ENCODE data around the gene PIGK. TPM values are rescaled to one million over a fixed set of nuclear protein-coding genes. Genes with fewer than 3 reads are reported as not detected.

PIGK gene
- total RNA-seq, 1 experiment from 2014 or later = 23.3 TPM

DNA sequence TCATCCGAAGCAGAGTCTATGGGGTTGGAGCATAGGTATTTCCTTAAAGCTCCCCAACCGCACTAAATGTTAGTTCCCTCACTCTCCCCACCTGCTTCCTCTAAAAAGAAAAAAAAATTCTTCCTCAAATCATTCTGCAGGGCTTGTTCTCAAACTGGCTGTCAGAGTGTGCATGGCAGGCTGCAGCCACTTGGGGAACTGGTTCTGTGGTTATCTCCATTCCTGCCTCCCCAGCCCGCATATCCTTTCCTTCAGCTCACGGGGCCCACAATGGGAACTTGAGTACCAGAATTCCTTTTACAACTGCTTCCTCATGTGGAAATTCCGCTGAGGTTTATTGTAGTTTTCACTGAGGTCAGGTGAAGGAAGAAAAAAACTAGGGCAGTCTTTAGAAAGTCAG is 159.2 kb downstream of the PIGK start:
- CTCF ChIA-PET = no interaction called here
- intact Hi-C loops (cut with micrococcal nuclease) = no loop called here
- TF ChIP-seq CEBPB (IDR thresholded peaks at IDR 0.05; ENCODE audit: low read depth) (no peak), RAD21 (IDR thresholded peaks at IDR 0.05; ENCODE audit: low read depth) (no peak), EZH2 (IDR thresholded peaks at IDR 0.05) (no peak), CBX3 (IDR thresholded peaks at IDR 0.05; ENCODE audit: low read depth) (no peak)
- TF ChIP-seq, protein P1, sequence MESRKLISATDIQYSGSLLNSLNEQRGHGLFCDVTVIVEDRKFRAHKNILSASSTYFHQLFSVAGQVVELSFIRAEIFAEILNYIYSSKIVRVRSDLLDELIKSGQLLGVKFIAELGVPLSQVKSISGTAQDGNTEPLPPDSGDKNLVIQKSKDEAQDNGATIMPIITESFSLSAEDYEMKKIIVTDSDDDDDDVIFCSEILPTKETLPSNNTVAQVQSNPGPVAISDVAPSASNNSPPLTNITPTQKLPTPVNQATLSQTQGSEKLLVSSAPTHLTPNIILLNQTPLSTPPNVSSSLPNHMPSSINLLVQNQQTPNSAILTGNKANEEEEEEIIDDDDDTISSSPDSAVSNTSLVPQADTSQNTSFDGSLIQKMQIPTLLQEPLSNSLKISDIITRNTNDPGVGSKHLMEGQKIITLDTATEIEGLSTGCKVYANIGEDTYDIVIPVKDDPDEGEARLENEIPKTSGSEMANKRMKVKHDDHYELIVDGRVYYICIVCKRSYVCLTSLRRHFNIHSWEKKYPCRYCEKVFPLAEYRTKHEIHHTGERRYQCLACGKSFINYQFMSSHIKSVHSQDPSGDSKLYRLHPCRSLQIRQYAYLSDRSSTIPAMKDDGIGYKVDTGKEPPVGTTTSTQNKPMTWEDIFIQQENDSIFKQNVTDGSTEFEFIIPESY (IDR thresholded peaks at IDR 0.05; ENCODE audit: extremely low read depth, insufficient replicate concordance, low read length) = no peak
- TF ChIP-seq, protein P2, sequence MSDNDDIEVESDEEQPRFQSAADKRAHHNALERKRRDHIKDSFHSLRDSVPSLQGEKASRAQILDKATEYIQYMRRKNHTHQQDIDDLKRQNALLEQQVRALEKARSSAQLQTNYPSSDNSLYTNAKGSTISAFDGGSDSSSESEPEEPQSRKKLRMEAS (IDR thresholded peaks at IDR 0.05) = no peak
- TF ChIP-seq, protein P3, sequence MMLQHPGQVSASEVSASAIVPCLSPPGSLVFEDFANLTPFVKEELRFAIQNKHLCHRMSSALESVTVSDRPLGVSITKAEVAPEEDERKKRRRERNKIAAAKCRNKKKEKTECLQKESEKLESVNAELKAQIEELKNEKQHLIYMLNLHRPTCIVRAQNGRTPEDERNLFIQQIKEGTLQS (IDR thresholded peaks at IDR 0.05) = no peak

DNA sequence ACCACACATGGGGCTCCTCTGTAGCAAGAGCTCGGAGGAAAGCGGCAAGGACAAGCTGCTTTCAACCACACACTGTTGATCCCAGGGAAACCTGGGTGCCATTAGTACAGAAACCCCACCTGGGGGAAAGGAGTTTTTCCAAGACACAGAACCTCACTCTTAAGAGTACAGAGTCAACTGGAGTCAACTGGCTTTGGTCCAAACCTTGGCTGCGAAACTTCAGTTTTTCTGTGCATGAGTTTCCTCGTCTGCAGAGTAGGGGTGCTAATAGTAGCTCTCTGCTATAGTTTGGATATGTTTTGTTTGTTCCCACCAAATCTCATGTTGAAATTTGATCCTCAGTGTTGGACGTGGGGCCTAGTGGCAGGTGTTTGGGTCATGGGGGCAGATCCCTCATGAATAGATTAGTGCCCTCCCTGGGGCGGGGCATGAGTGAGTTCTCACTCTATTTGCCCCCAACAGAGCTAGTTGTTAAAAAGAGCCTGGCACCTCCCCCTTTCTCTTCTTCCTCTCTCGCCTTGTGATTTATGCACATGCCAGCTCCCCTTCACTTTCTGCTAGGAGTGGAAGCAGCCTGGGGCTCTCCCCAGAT is 161.1 kb downstream of the PIGK start:
- no peaks in the 10 kb centered on the region for H3K27me3 ChIP-seq (ENCODE audit: insufficient read depth, low read length)
- ChIA-PET RAD21 (ENCODE audit: low non-redundant PET in 1 of 2, low total read pairs in 2 of 2, uncharacterized antibody in 2 of 2, unreplicated experiment in 2 of 2) (no interaction called here), CTCF (no interaction called here)
- TF ChIP-seq TCF7L2 (IDR thresholded peaks at IDR 0.05; ENCODE audit: borderline replicate concordance, extremely low read depth, insufficient read depth, insufficient read length) = no peak
- TF ChIP-seq EZH2 (IDR thresholded peaks at IDR 0.05) = no peak
- TF ChIP-seq ELF1 (IDR thresholded peaks at IDR 0.05; ENCODE audit: borderline replicate concordance, low read depth) = no peak
- no peak for TF ChIP-seq FOSL1 (IDR thresholded peaks at IDR 0.05; ENCODE audit: low read depth)
- no peak for TF ChIP-seq CEBPB (IDR thresholded peaks at IDR 0.05; ENCODE audit: low read depth)
- TF ChIP-seq, protein P2 (IDR thresholded peaks at IDR 0.05) = no peak
- TF ChIP-seq, protein P3 (IDR thresholded peaks at IDR 0.05) = no peak
- TF ChIP-seq, protein P4, sequence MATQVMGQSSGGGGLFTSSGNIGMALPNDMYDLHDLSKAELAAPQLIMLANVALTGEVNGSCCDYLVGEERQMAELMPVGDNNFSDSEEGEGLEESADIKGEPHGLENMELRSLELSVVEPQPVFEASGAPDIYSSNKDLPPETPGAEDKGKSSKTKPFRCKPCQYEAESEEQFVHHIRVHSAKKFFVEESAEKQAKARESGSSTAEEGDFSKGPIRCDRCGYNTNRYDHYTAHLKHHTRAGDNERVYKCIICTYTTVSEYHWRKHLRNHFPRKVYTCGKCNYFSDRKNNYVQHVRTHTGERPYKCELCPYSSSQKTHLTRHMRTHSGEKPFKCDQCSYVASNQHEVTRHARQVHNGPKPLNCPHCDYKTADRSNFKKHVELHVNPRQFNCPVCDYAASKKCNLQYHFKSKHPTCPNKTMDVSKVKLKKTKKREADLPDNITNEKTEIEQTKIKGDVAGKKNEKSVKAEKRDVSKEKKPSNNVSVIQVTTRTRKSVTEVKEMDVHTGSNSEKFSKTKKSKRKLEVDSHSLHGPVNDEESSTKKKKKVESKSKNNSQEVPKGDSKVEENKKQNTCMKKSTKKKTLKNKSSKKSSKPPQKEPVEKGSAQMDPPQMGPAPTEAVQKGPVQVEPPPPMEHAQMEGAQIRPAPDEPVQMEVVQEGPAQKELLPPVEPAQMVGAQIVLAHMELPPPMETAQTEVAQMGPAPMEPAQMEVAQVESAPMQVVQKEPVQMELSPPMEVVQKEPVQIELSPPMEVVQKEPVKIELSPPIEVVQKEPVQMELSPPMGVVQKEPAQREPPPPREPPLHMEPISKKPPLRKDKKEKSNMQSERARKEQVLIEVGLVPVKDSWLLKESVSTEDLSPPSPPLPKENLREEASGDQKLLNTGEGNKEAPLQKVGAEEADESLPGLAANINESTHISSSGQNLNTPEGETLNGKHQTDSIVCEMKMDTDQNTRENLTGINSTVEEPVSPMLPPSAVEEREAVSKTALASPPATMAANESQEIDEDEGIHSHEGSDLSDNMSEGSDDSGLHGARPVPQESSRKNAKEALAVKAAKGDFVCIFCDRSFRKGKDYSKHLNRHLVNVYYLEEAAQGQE (IDR thresholded peaks at IDR 0.05; ENCODE audit: low read depth) = no peak
- no peak for TF ChIP-seq EZH2phosphoT487 (IDR thresholded peaks at IDR 0.05; ENCODE audit: borderline replicate concordance)
- no peak for TF ChIP-seq POLR2A (IDR thresholded peaks at IDR 0.05; ENCODE audit: borderline replicate concordance, extremely low read depth, insufficient read depth, insufficient read length)

More for the DNA sequence above, 159.2 kb downstream of the PIGK start:
- no TSS peak for BruUV-seq (replicated peaks)
- RAD21 ChIA-PET (ENCODE audit: low non-redundant PET in 1 of 2, low total read pairs in 2 of 2, uncharacterized antibody in 2 of 2, unreplicated experiment in 2 of 2) = no interaction called here
- H3K9me2 ChIP-seq (ENCODE audit: insufficient read depth) = no peaks in the 10 kb centered on the region
- no peaks in the 10 kb centered on the region for H3K9me3 ChIP-seq (ENCODE audit: control insufficient read depth in 1 of 2, insufficient read depth in 1 of 2, low read depth in 1 of 2, low read length in 2 of 2)
- no peaks in the 10 kb centered on the region for H3K4me1 ChIP-seq (ENCODE audit: control insufficient read depth in 1 of 2, insufficient read depth in 2 of 2, low read length in 2 of 2)
- no peaks in the 10 kb centered on the region for H3K27me3 ChIP-seq (ENCODE audit: insufficient read depth, low read length)
- ATAC-seq (no peak), DNase-seq (ENCODE audit: low read depth, low spot score) (no peak)
- no peak overlapping the region for H3K27ac ChIP-seq (ENCODE audit: low read depth, low read length)
- H3K9ac ChIP-seq (ENCODE audit: low read length) = no peak overlapping the region
- no peaks in the 10 kb centered on the region for H3K36me3 ChIP-seq (ENCODE audit: control insufficient read depth in 1 of 2, insufficient read depth in 2 of 2, low read length in 2 of 2)
- H3K79me2 ChIP-seq (ENCODE audit: insufficient read depth, low read length) = no peaks in the 10 kb centered on the region
- H3K4me3 ChIP-seq (replicated peaks in 1 of 2; ENCODE audit: low read depth in 1 of 2, low read length in 2 of 2) = no peak overlapping the region
- POLR2A ChIA-PET = no interaction called here
- no peak overlapping the region for H2AFZ ChIP-seq (ENCODE audit: low read depth, low read length, poor library complexity, severe bottlenecking)
- H4K20me1 ChIP-seq (ENCODE audit: insufficient read depth) = no peaks in the 10 kb centered on the region
- no peak overlapping the region for H3K4me2 ChIP-seq (ENCODE audit: low read length)

More for the DNA sequence above, 161.1 kb downstream of the PIGK start:
- Histone ChIP-seq H3K4me1 (ENCODE audit: control insufficient read depth in 1 of 2, insufficient read depth in 2 of 2, low read length in 2 of 2) (no peaks in the 10 kb centered on the region), H3K27ac (ENCODE audit: low read depth, low read length) (no peak overlapping the region), H3K36me3 (ENCODE audit: control insufficient read depth in 1 of 2, insufficient read depth in 2 of 2, low read length in 2 of 2) (no peaks in the 10 kb centered on the region), H3K9me2 (ENCODE audit: insufficient read depth) (no peaks in the 10 kb centered on the region), H3K4me3 (replicated peaks in 1 of 2; ENCODE audit: low read depth in 1 of 2, low read length in 2 of 2) (no peak overlapping the region), H3K9ac (ENCODE audit: low read length) (no peak overlapping the region), H3K9me3 (ENCODE audit: control insufficient read depth in 1 of 2, insufficient read depth in 1 of 2, low read depth in 1 of 2, low read length in 2 of 2) (no peaks in the 10 kb centered on the region), H3K4me2 (ENCODE audit: low read length) (no peak overlapping the region), H4K20me1 (ENCODE audit: insufficient read depth) (no peaks in the 10 kb centered on the region), H2AFZ (ENCODE audit: low read depth, low read length, poor library complexity, severe bottlenecking) (no peak overlapping the region), H3K79me2 (ENCODE audit: insufficient read depth, low read length) (no peaks in the 10 kb centered on the region)
- DNase-seq (ENCODE audit: low read depth, low spot score) (no peak), ATAC-seq (no peak)
- POLR2A ChIA-PET = no interaction called here
- no TSS peak for BruUV-seq (replicated peaks)
- intact Hi-C loops (cut with micrococcal nuclease) = no loop called here

Measured in HCT116 (cell line).